Nephron (organoid): ENCODE data around the gene PLXNA4.

Experiments used
- H3K27ac Mint-ChIP-seq, 3 experiments: 2 replicates each; pipeline ENCODE4 v1.8.0; 2020; ENCODE audit warnings: mixed read lengths in 3 of 3, mild to moderate bottlenecking in 2 of 3, moderate library complexity in 1 of 3
- H3K27me3 Mint-ChIP-seq: 2 replicates; pipeline ENCODE4 v1.8.0; 2021; ENCODE audit warnings: low read depth, mild to moderate bottlenecking, moderate library complexity, mixed read lengths
- H3K36me3 Mint-ChIP-seq: 2 replicates; pipeline ENCODE4 v1.8.0; 2020; ENCODE audit warnings: low read depth, mixed read lengths
- H3K4me1 Mint-ChIP-seq: 2 replicates; pipeline ENCODE4 v1.8.0; 2020; ENCODE audit warnings: mixed read lengths
- H3K4me3 Mint-ChIP-seq, 3 experiments: 2 replicates each; pipeline ENCODE4 v1.8.0; 2020; ENCODE audit warnings: mild to moderate bottlenecking in 3 of 3, mixed read lengths in 3 of 3, moderate library complexity in 2 of 3
- H3K9me3 Mint-ChIP-seq: 2 replicates; pipeline ENCODE4 v1.8.0; 2020; ENCODE audit warnings: mixed read lengths
- TF ChIP-seq, protein P1 (sequence below), 3 experiments: fragments of 200-600 bp; sonication (generic); IDR thresholded peaks; one replicate each; pipeline ENCODE4 v1.5.0; 2021; ENCODE audit warnings: antibody characterized with exemption in 3 of 3; ENCODE audit not compliant: unreplicated experiment in 3 of 3

PLXNA4 gene

DNA sequence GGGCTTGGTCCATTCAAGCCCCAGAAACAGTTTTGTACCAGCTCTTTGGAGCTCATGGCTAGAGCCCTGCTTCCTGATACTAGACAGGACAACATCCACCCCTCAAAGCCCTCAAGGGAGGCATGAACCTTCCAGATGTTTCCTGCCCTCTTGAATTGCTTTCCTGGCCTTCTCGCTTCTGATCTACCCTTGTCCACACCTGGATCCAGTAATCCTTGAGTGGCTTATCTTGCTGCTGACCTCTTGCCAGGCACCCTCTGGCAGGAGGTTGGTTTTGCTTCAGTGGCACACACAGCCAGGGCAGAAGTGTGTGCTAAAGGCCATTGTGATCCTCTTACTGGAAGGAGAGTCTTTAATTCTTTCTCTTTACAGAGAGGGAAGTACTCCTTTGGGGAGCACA, 495.8 kb downstream of the PLXNA4 start:
- no peaks in the 10 kb centered on the region for H3K36me3 Mint-ChIP-seq
- peaks cover 26% of the 10 kb centered on the region for H3K27me3 Mint-ChIP-seq
- H3K4me1 Mint-ChIP-seq: peaks cover 77% of the 10 kb centered on the region
- H3K4me3 Mint-ChIP-seq: no peak overlapping the region
- TF ChIP-seq, protein P1, sequence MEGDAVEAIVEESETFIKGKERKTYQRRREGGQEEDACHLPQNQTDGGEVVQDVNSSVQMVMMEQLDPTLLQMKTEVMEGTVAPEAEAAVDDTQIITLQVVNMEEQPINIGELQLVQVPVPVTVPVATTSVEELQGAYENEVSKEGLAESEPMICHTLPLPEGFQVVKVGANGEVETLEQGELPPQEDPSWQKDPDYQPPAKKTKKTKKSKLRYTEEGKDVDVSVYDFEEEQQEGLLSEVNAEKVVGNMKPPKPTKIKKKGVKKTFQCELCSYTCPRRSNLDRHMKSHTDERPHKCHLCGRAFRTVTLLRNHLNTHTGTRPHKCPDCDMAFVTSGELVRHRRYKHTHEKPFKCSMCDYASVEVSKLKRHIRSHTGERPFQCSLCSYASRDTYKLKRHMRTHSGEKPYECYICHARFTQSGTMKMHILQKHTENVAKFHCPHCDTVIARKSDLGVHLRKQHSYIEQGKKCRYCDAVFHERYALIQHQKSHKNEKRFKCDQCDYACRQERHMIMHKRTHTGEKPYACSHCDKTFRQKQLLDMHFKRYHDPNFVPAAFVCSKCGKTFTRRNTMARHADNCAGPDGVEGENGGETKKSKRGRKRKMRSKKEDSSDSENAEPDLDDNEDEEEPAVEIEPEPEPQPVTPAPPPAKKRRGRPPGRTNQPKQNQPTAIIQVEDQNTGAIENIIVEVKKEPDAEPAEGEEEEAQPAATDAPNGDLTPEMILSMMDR (IDR thresholded peaks at IDR 0.05; ENCODE audit: unreplicated experiment in 3 of 3): no peak
- peak overlapping the region in 2 of 3 experiments; percentile 38 to 75 for H3K27ac Mint-ChIP-seq
- H3K9me3 Mint-ChIP-seq: no peaks in the 10 kb centered on the region

DNA sequence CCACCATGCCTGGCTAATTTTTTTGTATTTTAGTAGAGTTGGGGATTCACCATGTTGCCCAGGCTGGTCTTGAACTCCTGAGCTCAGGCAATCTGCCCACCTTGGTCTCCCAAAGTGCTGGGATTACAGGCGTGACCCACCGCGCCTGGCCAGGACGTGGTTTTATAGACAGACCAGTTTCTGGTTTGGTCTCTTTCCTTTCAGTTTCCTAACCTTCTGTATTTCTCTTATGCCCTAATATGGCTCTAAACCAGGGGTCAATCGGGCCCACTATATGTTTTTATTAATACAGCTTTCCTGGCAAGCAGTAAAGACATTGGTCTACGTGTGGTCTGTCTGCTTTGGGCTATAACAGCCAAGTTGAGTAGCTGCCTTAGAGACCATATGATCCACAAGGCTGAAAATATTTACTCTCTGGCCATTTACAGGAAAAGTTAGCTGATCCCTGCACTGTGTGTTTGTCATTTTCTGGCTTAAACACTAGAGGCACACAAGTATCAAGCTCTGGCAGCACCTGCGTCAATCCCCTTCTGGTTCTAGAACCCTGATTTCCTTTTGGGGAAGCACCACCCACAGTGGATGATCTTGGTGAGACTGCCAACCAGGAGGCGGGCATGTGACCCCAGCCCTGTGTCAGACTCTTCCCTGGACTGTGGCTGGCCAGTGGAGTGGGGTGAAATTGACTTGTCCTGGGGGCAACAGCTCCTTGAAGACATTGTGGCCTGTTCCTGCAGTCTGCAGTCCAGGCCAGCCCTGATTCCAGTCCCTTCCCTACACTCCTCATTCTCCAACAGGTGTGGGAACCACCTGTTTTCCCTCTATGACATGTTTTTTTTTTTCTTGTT, 497.2 kb downstream of the PLXNA4 start:
- H3K9me3 Mint-ChIP-seq: no peaks in the 10 kb centered on the region

DNA sequence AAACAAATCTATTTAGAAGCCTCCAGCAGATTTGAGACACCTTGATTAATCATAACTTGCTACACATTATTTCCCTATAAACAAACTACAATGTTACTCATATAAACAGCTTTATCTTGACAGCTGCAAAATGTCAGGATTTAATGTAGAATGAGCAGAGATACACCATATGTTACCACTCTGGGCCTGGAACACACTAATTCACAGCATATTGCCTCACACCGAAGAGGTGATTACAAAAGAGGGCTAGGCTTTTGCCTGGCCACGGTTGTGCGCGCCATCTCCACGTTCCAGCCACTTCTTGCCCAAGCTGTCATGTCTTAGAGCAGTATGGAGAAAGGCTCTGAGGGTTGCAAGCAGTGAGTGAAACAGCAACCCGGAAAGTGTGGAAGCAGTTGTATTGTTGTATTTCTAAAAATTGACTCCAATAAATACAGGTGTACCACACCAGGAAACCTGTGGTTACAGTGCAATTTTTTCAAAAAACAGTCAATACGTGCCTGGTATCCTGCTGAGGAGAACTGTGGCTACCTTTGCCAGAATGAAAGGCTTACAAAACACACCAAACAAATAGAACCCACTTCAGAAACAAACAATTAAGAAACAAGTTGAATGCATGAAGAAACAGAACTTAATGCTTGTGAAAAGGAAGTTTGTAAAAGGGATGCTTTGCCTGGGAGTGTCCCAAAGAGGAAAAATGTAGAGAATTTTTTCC, 498.1 kb downstream of the PLXNA4 start:
- TF ChIP-seq, protein P1 (IDR thresholded peaks at IDR 0.05; ENCODE audit: unreplicated experiment in 3 of 3): no peak
- Mint-ChIP-seq H3K36me3 (no peaks in the 10 kb centered on the region), H3K4me1 (peaks cover 65% of the 10 kb centered on the region), H3K27me3 (peaks cover 27% of the 10 kb centered on the region), H3K9me3 (no peaks in the 10 kb centered on the region), H3K27ac (peak overlapping the region in 2 of 3 experiments; percentile 54 to 60), H3K4me3 (no peak overlapping the region)

More for the DNA sequence above, 497.2 kb downstream of the PLXNA4 start:
- H3K36me3 Mint-ChIP-seq: no peaks in the 10 kb centered on the region
- H3K4me3 Mint-ChIP-seq: no peak overlapping the region
- TF ChIP-seq, protein P1 (IDR thresholded peaks at IDR 0.05; ENCODE audit: unreplicated experiment in 3 of 3): no peak
- H3K4me1 Mint-ChIP-seq: peaks cover 75% of the 10 kb centered on the region
- no peak overlapping the region for H3K27ac Mint-ChIP-seq
- H3K27me3 Mint-ChIP-seq: peaks cover 29% of the 10 kb centered on the region

DNA sequence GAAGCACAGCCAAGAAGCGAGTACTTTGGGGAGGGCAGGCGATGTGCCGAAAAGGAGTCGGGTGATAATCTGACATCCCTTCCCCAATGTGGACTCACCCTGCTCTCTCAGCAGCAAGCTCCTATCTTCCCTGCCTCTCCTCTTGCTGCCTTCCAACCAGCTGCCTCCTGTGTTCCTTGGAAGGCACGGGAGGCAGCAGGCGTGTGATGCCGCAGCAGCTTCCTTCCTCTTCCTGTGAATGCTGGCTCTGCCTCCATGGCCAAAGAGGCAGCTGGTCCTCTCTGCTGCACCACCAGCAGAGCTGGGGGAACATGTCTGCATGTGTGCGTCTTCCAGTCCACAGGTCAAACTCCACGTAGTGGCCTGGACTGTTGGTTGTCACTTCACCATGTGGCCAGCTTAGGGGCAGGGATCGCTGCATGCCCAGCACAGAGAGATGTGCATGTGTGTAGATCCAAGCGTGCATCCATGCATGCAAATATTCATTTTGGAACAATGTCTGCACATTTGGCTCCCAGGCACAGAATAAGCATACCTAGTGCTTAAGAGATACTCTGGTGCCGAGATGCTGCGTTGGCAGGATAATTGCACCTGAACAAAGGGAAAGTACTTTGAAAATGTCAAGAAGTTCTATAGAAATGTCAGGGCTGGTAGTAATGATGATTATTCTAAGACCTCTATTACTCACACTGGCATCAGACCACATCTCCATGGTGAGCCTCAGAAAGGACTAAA, 499.8 kb downstream of the PLXNA4 start:
- peaks cover 27% of the 10 kb centered on the region for H3K27me3 Mint-ChIP-seq
- TF ChIP-seq, protein P1 (IDR thresholded peaks at IDR 0.05; ENCODE audit: unreplicated experiment in 3 of 3): no peak

DNA sequence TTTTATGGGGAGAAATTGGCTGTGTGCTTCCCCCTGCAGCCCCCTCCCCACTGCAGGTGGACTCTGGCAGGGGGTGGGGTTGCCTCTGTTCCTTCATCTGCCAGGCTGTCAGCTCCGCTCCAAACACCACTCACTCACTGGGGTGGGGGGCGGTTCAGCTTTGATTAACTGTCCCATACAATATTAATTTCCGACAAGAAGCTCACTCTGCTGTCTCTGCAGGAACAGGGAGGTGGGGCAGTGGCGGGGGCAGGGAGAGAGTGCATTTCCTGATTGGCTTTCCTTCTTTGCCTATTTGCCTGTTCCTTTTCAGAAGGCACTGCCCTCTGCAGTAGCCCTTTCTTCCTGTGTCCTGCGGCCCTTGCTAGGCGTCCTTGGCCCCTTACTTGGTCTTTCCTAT, 500.8 kb downstream of the PLXNA4 start:
- H3K4me1 Mint-ChIP-seq: peaks cover 39% of the 10 kb centered on the region
- H3K36me3 Mint-ChIP-seq: no peaks in the 10 kb centered on the region
- TF ChIP-seq, protein P1 (IDR thresholded peaks at IDR 0.05; ENCODE audit: unreplicated experiment in 3 of 3): no peak
- no peak overlapping the region for H3K4me3 Mint-ChIP-seq
- no peaks in the 10 kb centered on the region for H3K9me3 Mint-ChIP-seq
- peak overlapping the region in 2 of 3 experiments; percentile 16 to 49 for H3K27ac Mint-ChIP-seq
- peaks cover 27% of the 10 kb centered on the region for H3K27me3 Mint-ChIP-seq

More for the DNA sequence above, 499.8 kb downstream of the PLXNA4 start:
- H3K4me1 Mint-ChIP-seq: peaks cover 48% of the 10 kb centered on the region
- H3K36me3 Mint-ChIP-seq: no peaks in the 10 kb centered on the region
- H3K9me3 Mint-ChIP-seq: no peaks in the 10 kb centered on the region
- peak overlapping the region in 2 of 3 experiments; percentile 15 to 43 for H3K27ac Mint-ChIP-seq
- H3K4me3 Mint-ChIP-seq: no peak overlapping the region
